COLO829 (cell line): ENCODE data around the gene INVS.
"Not testable (repeated sequence)": the region's sequence is repeated elsewhere in the genome, so short reads cannot be mapped to it uniquely, and the experiment has no call there.

Source experiments
- DNase-seq: peaks from one replicate; pipeline ENCODE4 v3.0.0; 2012; ENCODE audit warnings: low spot score

INVS gene

GRCh38 chr9:100098887-100099721, at the start of gene INVS, which contains the start of gene ERP44:
INVS (plus strand) TSS chr9:100099243; CDS start chr9:100104522, 5,279 bp downstream.
ERP44 (minus strand) TSS chr9:100099000; CDS start chr9:100098840, 160 bp downstream.
- DNase-seq = peak; percentile 94

GRCh38 chr9:100049551-100049950, 49.5 kb upstream of the INVS start:
- DNase-seq = no peak

- DNase-seq = no peak
Observed at GRCh38 chr9:100052375-100052774, 46.7 kb upstream of the INVS start.

DNA sequence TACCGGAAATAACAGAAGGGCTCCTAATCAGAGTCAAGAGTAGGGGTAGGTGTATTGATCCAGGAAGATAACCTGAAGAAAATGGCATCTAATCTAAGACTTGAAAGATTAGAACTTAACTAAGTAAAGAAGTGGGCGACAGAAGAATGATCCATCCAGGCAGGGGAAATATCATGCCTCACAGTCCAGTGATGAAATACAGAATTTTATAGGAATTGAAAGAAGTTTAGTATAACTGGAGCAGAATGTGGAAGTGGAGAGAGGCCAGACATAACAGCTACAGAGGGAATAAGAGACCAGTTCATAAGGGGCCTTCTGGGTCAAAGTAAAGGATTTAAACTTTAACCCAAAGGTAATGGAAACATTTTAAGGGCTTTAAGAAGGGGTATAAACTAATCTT, 42.5 kb upstream of the INVS start:
- DNase-seq = no peak

DNA sequence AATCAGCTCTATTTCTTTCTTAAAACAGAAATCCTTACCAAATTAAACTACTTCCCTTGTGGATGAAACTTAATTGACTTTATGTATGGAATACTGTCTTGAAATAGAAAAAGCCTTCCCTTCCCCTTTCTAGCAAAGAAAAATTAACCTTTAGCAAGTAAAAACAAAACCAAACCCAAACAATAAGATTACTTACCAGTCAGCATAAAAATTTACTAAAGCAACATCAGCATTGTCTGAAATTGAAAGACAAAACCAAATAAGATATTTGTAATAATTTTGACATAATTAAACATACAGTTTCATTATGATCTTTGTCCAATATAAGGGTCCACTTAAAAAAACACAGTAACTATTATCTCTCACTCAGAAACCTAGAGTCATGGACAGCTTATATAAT, 41.4 kb upstream of the INVS start:
- no peak for DNase-seq

DNA sequence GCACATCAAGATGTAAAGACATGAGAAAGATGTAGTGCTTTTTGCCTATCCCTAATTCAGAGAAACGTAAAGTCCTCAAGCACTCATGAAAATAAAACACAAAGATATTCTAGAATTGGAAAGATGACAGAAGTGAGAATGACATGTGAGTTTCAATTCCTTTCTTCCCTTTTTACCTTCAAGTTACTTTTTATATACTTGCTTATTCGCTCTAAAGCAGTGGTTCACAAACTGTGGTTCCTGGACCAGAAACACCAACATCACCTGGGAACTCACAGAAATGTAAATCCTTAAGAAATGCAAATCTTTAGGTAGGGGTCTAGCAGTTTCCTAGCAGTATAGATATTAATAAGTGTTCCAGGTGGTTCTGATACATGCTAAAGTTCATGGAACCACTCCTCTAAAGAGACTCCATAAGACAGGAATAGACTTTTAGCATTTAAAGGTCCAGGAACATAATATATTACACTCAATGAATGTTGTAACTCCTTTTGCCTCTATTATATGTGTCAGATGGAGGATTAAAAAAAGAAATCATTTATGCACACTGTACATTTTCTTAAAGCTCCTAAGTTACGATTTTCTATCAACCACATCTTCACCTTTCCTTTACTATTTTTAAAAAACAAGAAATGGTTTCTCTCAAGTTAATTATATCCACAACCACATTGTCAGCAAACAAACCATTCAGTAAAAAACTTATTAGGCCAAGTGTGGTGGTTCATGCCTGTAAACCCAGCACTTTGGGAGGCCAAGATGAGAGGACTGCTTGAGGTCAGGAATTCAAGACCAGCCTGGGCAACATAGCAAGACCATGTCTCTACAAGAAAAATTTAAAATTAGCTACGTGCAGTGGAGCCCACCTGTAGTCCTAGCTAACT, 40.1 kb upstream of the INVS start:
- DNase-seq = no peak

DNA sequence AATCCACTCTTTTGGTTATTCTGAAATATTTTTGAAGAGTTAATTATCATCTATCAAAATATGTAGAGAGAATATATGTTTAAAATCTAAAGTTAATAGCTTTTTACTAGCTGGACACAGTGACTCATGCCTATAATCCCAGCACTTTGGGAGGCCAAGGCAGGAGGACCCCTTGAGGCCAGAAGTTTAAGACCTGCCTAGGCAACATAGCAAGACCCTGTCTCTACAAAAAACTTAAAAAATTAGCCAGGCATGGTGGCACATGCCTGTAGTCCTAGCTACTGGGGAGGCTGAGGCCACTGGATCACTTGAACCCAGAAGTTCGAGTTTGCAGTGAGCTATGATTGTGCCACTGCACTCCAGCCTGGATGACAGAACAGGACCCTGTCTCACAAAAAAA, 36.4 kb upstream of the INVS start:
- DNase-seq = not testable (repeated sequence)

DNA sequence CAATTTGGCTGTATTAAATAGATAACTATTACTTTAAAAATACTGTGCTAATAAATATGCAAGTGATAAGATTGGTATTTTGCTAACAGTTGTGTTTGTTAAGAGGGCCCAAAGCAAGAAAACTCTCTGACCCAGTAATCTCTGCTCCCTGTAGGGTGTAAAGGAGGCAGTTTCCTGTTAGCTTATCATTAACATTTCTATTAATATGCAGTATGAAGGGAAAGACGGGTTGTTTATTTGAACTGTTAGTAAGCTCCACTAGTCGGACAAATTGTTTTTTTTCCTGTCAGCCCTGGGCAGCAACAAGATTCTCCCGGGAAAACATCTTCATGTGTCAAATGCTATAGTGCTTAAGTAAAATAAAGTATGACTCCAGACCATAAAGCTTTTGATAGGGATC, 35.9 kb upstream of the INVS start:
- no peak for DNase-seq

DNA sequence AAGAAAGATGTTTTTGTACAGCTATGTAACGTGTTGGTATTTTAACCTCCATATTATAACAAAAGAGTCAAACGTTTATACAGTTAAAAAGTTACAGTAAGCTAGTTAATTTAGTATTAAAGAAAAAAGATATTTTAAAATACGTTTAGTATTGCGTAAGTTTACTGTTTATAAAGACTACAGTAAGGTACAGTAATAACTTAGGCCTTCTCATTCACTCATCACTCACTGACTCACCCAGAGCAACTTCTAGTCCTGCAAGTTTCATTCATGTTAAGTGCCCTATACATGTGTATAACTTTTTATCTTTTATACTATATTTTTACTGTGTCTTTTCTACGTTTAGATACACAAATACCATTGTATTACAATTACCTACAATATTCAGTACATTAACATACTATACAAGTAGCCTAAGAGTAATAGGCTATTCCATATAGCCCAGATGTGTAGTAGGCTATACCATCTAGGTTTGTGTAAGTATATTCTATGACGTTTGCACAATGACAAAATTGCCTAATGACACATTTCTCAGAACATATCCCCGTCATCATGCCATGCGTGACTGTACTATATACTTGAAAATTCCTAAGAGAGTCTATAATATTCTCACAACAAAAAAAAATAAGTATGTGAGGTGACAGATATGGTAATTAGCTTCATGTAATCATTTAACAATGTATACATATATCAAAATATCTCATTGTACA, 34.0 kb upstream of the INVS start:
- no peak for DNase-seq

DNA sequence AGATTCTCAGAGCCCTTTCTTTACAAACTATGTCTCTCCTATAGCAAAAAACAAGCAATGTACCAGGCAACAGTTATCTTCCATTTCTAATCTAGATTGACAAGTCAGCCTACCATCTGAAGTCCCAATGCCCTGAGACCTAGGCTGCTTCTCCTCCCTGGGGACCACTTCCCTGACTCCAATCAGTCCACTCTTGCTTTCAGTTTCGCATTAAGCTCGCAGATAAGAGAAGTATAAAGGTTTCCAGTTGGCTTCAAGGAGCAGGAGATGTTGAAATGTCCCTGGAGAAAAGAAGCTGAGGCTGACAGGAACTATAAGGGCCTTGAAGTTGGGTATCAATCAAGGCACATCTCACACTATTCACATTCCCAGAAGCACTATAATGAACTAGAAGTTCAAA, 32.5 kb upstream of the INVS start:
- peak; percentile 18 for DNase-seq

DNA sequence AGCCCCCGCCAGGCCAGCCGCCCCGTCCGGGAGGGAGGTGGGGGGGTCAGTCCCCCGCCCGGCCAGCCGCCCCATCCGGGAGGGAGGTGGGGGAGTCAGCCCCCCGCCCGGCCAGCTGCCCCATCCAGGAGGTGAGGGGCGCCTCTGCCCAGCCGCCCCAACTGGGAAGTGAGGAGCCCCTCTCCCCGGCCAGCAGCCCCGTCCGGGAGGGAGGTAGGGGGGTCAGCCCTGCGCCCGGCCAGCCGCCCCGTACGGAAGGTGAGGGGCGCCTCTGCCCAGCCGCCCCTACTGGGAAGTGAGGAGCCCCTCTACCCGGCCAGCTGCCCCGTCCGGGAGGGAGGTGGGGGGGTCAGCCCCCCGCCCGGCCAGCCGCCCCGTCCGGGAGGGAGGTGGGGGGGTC, 31.1 kb upstream of the INVS start:
- DNase-seq = not testable (repeated sequence)

DNA sequence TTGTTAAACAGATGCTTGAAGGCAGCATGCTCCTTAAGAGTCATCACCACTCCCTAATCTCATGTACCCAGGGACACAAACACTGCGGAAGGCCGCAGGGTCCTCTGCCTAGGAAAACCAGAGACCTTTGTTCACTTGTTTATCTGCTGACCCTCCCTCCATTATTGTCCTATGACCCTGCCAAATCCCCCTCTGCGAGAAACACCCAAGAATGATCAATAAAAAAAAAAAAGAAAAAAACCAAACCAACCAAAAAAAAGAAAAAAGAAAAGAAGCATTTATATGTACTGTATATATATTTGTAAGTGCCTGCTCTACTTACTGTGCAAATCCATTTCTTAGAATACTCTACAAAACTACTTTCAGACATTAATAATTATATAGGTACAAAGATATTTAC, 30.0 kb upstream of the INVS start:
- not testable (repeated sequence) for DNase-seq

DNA sequence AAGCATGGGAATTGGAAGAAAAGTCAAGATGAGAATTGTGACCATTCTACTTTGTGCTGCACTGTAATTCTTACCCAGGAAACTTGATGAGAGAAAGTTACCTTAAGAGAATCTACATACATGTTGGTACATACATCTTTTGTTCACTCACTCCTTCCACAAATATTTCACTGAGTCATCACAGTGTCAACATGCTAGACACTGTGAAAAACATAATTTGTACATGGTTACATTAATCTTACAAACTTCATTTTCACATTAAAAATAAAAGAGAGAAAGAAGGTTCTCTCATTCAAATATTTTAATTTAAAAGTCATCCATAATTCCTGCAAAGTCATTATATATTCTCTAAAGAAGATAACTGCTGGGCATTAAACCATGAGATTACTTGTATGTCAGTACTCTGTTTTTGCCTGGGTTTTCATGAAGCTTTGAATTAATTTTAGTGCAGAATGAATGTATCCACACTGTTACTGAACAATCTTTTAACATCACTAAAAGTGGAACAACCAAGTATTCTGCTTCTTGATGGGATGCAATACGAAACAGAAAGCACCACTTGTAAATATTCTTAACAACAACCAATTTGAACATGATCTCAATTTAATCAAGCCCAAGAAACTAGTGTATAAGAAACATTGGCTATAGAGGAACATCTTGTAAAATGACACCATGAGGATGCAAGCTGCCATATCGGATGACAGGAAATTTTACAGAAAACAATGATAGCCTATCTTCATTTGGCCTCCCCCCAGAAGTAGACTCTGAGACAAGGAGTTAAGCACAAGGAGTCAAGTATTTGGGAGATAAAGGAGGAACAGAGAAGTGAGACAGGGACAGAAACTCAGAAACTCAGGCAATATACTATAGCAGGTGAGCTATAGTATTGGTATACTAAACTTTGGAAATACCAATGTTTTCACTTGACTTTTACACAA, 28.7 kb upstream of the INVS start:
- DNase-seq = peak; percentile 31

- no peak for DNase-seq
Observed at GRCh38 chr9:100071271-100071670, 27.8 kb upstream of the INVS start.

DNA sequence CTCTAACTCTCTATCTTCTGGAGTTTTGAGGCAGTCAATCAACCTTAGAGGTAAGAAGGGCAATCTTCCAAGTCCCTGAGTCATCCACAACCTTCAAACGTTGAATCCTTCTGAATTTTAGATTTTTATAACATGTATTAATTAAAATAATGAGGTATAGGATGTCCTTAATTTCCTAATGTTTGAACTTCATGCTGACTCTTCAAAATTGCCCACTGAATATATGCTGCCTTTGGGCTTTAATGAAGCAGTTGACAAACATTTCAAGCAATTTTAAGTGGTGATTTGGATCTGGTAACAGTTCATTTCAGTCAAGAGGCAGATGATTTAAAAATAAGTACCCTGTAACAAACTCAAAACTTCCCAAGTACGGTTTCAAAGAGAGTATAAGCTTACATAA, 26.2 kb upstream of the INVS start:
- DNase-seq = no peak

DNA sequence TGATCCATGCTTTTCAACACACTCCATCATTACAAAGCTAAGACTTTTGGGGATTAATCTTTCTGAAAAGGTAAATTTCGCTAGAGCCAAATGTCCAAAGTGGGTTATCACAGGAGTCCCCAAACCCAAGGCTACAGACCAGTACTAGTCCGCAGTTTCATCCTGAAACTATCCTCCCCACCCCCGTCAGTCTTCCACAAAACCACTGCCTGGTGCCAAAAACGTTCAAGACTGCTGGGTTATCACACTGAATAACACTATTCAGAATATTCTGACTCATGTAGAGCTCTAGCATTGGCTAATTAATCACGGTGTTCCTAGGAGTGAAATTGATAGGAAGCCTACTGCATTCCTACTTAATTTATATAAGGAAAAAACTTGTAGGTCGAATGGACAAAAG, 24.9 kb upstream of the INVS start:
- peak; percentile 59 for DNase-seq

GRCh38 chr9:100074989-100075388, 24.1 kb upstream of the INVS start:
- no peak for DNase-seq

- not testable (repeated sequence) for DNase-seq
Observed at GRCh38 chr9:100076256-100076655, 22.8 kb upstream of the INVS start.

- no peak for DNase-seq
Observed at GRCh38 chr9:100082782-100083181, 16.3 kb upstream of the INVS start.

DNA sequence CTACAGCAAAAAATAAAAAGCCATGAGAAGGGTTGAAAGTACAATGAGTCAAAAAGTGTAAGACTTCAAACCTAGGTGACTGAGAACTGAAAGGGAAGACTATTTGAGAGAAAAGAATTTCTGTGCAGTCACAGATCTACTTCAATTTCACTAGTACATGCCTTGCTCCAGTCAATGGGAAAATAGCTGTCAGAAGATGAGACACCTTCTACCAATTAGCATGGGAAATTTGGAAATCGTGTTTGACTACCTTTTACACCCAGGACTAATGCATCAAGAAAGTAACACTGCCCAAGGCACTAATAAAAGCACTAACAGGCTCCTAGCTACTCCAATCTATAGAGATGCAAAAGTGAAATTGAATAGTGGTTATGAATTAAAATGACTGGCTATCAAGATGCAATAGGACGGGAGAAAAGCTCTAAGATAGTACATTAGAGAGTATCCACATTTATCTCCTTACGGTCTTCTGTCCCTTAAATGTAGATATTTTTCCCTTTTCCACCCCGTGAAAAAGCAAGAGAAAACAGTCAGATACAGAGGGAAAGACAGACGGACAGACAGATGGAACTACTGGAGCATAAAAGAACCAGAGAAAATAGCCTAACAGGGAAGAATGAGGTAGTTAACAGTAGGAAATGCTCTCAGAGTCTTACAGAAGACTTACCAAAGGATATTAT, 15.5 kb upstream of the INVS start:
- no peak for DNase-seq

DNA sequence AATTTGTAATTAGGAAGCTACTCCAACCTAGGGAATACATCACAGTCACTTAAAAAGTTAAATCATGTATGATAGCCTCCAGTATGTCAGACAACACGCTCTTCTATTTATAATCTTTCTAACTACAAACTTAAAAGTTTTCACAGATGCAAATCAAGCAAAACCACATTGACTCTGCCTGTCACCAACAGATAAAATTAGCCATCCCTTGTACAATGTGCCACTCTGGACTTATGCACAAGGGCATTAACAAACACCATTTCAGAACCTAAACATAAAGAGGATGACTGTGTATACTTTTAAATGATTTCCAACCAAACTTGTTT, 15.0 kb upstream of the INVS start:
- DNase-seq = no peak
